ENCODE results near the gene BAHCC1.

BAHCC1 gene

GRCh38 chr17:81509972-81510784 lies 114.9 kb downstream of the BAHCC1 start:
- Histone ChIP-seq H3K4me3 (peak overlapping the region; percentile 97), H3K27ac (peak overlapping the region; percentile 99)
- DNase-seq (ENCODE audit: low spot score), result peak; percentile 66
- no peak for TF ChIP-seq CTCF (IDR thresholded peaks at IDR 0.05)

GRCh38 chr17:81510785-81511553 lies 115.7 kb downstream of the BAHCC1 start:
- TF ChIP-seq CTCF (IDR thresholded peaks at IDR 0.05), result no peak
- peak; percentile 75 for DNase-seq (ENCODE audit: low spot score)
- Histone ChIP-seq H3K4me3 (peak overlapping the region; percentile 97), H3K27ac (peak overlapping the region; percentile 99)

GRCh38 chr17:81511554-81511803 lies 116.2 kb downstream of the BAHCC1 start:
- H3K27ac ChIP-seq, result peak overlapping the region; percentile 99
- DNase-seq (ENCODE audit: low spot score), result no peak
- no peak for TF ChIP-seq CTCF (IDR thresholded peaks at IDR 0.05)
- H3K4me3 ChIP-seq, result peak overlapping the region; percentile 97

GRCh38 chr17:81511804-81512561 lies 116.7 kb downstream of the BAHCC1 start:
- Histone ChIP-seq H3K4me3 (peak overlapping the region; percentile 97), H3K27ac (peak overlapping the region; percentile 99)
- peak; percentile 72 for DNase-seq (ENCODE audit: low spot score)
- no peak for TF ChIP-seq CTCF (IDR thresholded peaks at IDR 0.05)

GRCh38 chr17:81512562-81513371 lies 117.5 kb downstream of the BAHCC1 start, which contains the start of gene ACTG1:
Gene ACTG1, minus strand, starts transcription at chr17:81512799. Its CDS starts 445 bp downstream, at chr17:81512354.
- Histone ChIP-seq H3K27ac (peak within 1 kb of the TSS; percentile 99), H3K4me3 (peak within 1 kb of the TSS; percentile 97)
- no peak for TF ChIP-seq CTCF (IDR thresholded peaks at IDR 0.05)
- DNase-seq (ENCODE audit: low spot score), result peak; percentile 93

- peak overlapping the region; percentile 99 for H3K27ac ChIP-seq
- peak overlapping the region; percentile 97 for H3K4me3 ChIP-seq
- no peak for TF ChIP-seq CTCF (IDR thresholded peaks at IDR 0.05)
- DNase-seq (ENCODE audit: low spot score), result peak; percentile 81
Measured at GRCh38 chr17:81513372-81513752, 118.1 kb downstream of the BAHCC1 start.
